B cell (primary cell): ENCODE measurements around the gene TBX15. TPM values are rescaled to one million over a fixed set of nuclear protein-coding genes. Genes with fewer than 3 reads are reported as not detected.

Experiments
- ATAC-seq: fragments of 200-7000 bp; cut with Tn5 transposase; one replicate; pipeline ENCODE4 v1.10.0; 2021; ENCODE audit warnings: low read depth, mild to moderate bottlenecking, moderate number of reproducible peaks, moderate library complexity
- CTCF ChIA-PET: fragments of 350-600 bp; sonication (Branson Sonifier 250); formaldehyde crosslinking; loops from one replicate; lab custom pipeline; 2021; ENCODE audit warnings: antibody characterized with exemption, inconsistent platforms; lab: Charles Lee
- POLR2A ChIA-PET: fragments of 350-600 bp; sonication (Branson Sonifier 250); formaldehyde crosslinking; loops from one replicate; lab custom pipeline; 2021; ENCODE audit warnings: antibody characterized with exemption; lab: Charles Lee
- DNase-seq: peaks from one replicate; pipeline ENCODE4 v3.0.0; 2013
- H2AFZ ChIP-seq: 2 replicates; pipeline ENCODE4 v1.6.1; 2012; ENCODE audit warnings: mild to moderate bottlenecking, low read depth, low read length; ENCODE audit not compliant: insufficient read depth, poor library complexity, severe bottlenecking
- H3K27ac ChIP-seq, 2 donors: 1 replicate in 1 of 2; 2 replicates in 1 of 2; pipeline ENCODE4 v1.5.1; 2012 to 2013; ENCODE audit warnings: low read length in 2 of 2, mild to moderate bottlenecking in 2 of 2, moderate library complexity in 1 of 2
- H3K27me3 ChIP-seq, 4 experiments: fragments of 200-600 bp in 1 of 4; sonication (generic) in 1 of 4; replicated peaks in 1 of 4; 1 replicate in 2 of 4; 2 replicates in 2 of 4; pipeline versions ENCODE4 v1.6.1 to v1.7.0; 2013 to 2016; ENCODE audit warnings: low read length in 3 of 4, mild to moderate bottlenecking in 2 of 4, mixed read lengths in 1 of 4, moderate library complexity in 1 of 4; ENCODE audit not compliant: insufficient read depth in 4 of 4, control insufficient read depth in 3 of 4; ENCODE audit errors: control extremely low read depth in 1 of 4
- H3K36me3 ChIP-seq, 2 experiments: replicated peaks in 1 of 2; 1 replicate in 1 of 2; 2 replicates in 1 of 2; pipeline versions ENCODE4 v1.6.1 to v1.7.1; 2013; ENCODE audit warnings: low read length in 1 of 2; ENCODE audit not compliant: insufficient read depth in 2 of 2, control insufficient read depth in 1 of 2; ENCODE audit errors: control extremely low read depth in 1 of 2, extremely low read depth in 1 of 2
- H3K4me1 ChIP-seq, 2 donors: fragments of 200-600 bp in 1 of 2; sonication (generic) in 1 of 2; 1 replicate in 1 of 2; 2 replicates in 1 of 2; pipeline versions ENCODE4 v1.5.1 to v1.6.1; 2013 to 2017; ENCODE audit warnings: low read length in 2 of 2; ENCODE audit not compliant: control insufficient read depth in 2 of 2, insufficient read depth in 2 of 2
- H3K4me2 ChIP-seq: replicated peaks from 2 replicates; pipeline ENCODE3; 2012; ENCODE audit warnings: mild to moderate bottlenecking, low read depth, low read length; ENCODE audit not compliant: poor library complexity, severe bottlenecking
- H3K4me3 ChIP-seq, 5 experiments: fragments of 200-600 bp in 1 of 5; sonication (generic) in 1 of 5; 1 replicate in 3 of 5; 2 replicates in 2 of 5; pipeline versions ENCODE4 v1.5.1 to v1.7.0; 2011 to 2016; ENCODE audit warnings: low read length in 4 of 5, mild to moderate bottlenecking in 4 of 5, low read depth in 2 of 5, control low read depth in 1 of 5, moderate library complexity in 1 of 5; ENCODE audit not compliant: insufficient read depth in 1 of 5; ENCODE audit errors: control extremely low read depth in 1 of 5, extremely low read depth in 1 of 5
- H3K79me2 ChIP-seq: fragments of 200-600 bp; sonication (generic); one replicate; pipeline ENCODE4 v1.6.0; 2016; ENCODE audit warnings: low read length; ENCODE audit not compliant: control insufficient read depth, insufficient read depth
- H3K9ac ChIP-seq: fragments of 200-600 bp; sonication (generic); 2 replicates; pipeline ENCODE4 v1.6.1; 2017; ENCODE audit warnings: mild to moderate bottlenecking, low read length, moderate library complexity
- H3K9me3 ChIP-seq, 3 donors: one replicate each; pipeline versions ENCODE4 v1.6.1 to v1.7.1; 2013; ENCODE audit warnings: low read length in 2 of 3; ENCODE audit not compliant: control insufficient read depth in 2 of 3, insufficient read depth in 1 of 3; ENCODE audit errors: control extremely low read depth in 1 of 3
- H4K20me1 ChIP-seq: 2 replicates; pipeline ENCODE4 v1.6.0; 2012; ENCODE audit warnings: mild to moderate bottlenecking, low read length; ENCODE audit not compliant: insufficient read depth, control insufficient read depth, poor library complexity, severe bottlenecking
- H3K27ac Mint-ChIP-seq: one replicate; pipeline ENCODE4 v1.8.0; 2021; ENCODE audit warnings: mixed read lengths
- H3K27me3 Mint-ChIP-seq: one replicate; pipeline ENCODE4 v1.8.0; 2021; ENCODE audit warnings: mixed read lengths
- H3K4me1 Mint-ChIP-seq: one replicate; pipeline ENCODE4 v1.8.0; 2021; ENCODE audit warnings: mixed read lengths
- H3K4me3 Mint-ChIP-seq: one replicate; pipeline ENCODE4 v1.8.0; 2021; ENCODE audit warnings: mixed read lengths
- H3K9me3 Mint-ChIP-seq: one replicate; pipeline ENCODE4 v1.8.0; 2022; ENCODE audit warnings: mixed read lengths; ENCODE audit not compliant: insufficient read depth
- EZH2 ChIP-seq: IDR thresholded peaks from 2 replicates; pipeline ENCODE4 v1.6.1; 2012; ENCODE audit warnings: borderline replicate concordance, low read depth, mild to moderate bottlenecking, moderate library complexity, low read length; ENCODE audit not compliant: insufficient read depth, poor library complexity, severe bottlenecking
- WGBS: methylation state at CpG from one replicate; pipeline ENCODE4 v1.1.5; 2013; ENCODE audit warnings: missing lambda C conversion rate; ENCODE audit not compliant: insufficient coverage; 5-methylcytosine and 5-hydroxymethylcytosine counted together
- intact Hi-C: fragments of 100-400 bp; cut with micrococcal nuclease; formaldehyde crosslinking; loops from one replicate; pipeline ENCODE4 v1.10.0; 2022
- polyA plus RNA-seq: library from polyadenylated mRNA; depleted of rRNA; stranded (reverse); fragments of >200 nt; gene quantifications from 2 replicates; pipeline ENCODE4 v1.2.3, GENCODE V29; 2012
- total RNA-seq, 2 donors: library from RNA; stranded (reverse); fragments of 120-200 nt in 1 of 2; gene quantifications; 1 replicate in 1 of 2; 2 replicates in 1 of 2; pipeline versions ENCODE4 v1.2.3 to v1.2.4, GENCODE V29; 2013 to 2022
- TF ChIP-seq, protein P1 (sequence below): fragments of 200-600 bp; IDR thresholded peaks from one replicate; pipeline ENCODE4 v1.8.0; 2022; ENCODE audit warnings: antibody characterized with exemption, mild to moderate bottlenecking

TBX15 gene
- total and polyA plus RNA-seq, 2 donors (not counting 1 experiment from before 2014, with no cell fraction given), result 0.03 to 0.15 TPM

DNA sequence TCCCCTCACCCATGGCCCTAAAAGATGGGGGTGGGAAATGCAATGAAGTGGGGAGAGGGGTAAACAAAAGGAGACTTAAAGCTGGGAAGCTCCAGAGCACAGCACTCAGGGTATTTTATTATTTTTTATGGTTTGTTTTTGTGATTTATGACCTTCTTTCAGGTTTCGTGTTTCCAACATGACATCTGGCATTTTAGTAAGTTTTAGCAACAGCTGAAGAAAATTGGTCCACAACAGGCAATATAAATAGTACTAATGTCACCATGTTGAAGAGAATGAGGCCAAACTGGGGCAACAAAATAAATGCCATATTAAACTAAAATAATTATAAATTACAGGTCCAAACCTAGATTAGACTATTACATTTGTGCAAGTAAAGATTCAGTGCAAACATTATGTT lies 56.3 kb downstream of the TBX15 start:
- POLR2A ChIA-PET, result no interaction called here
- no peak for TF ChIP-seq EZH2
- TF ChIP-seq, protein P1, sequence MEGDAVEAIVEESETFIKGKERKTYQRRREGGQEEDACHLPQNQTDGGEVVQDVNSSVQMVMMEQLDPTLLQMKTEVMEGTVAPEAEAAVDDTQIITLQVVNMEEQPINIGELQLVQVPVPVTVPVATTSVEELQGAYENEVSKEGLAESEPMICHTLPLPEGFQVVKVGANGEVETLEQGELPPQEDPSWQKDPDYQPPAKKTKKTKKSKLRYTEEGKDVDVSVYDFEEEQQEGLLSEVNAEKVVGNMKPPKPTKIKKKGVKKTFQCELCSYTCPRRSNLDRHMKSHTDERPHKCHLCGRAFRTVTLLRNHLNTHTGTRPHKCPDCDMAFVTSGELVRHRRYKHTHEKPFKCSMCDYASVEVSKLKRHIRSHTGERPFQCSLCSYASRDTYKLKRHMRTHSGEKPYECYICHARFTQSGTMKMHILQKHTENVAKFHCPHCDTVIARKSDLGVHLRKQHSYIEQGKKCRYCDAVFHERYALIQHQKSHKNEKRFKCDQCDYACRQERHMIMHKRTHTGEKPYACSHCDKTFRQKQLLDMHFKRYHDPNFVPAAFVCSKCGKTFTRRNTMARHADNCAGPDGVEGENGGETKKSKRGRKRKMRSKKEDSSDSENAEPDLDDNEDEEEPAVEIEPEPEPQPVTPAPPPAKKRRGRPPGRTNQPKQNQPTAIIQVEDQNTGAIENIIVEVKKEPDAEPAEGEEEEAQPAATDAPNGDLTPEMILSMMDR, result no peak
- Mint-ChIP-seq H3K4me1 (peaks cover 2% of the 10 kb centered on the region), H3K27me3 (peaks cover 17% of the 10 kb centered on the region), H3K9me3 (no peaks in the 10 kb centered on the region), H3K4me3 (no peak overlapping the region), H3K27ac (no peak overlapping the region)
- CTCF ChIA-PET, result no interaction called here
- H3K4me1 ChIP-seq, result no peaks in the 10 kb centered on the region
- no peaks in the 10 kb centered on the region for H3K27me3 ChIP-seq
- H3K36me3 ChIP-seq, result no peaks in the 10 kb centered on the region
- no peak overlapping the region for H3K9ac ChIP-seq
- H3K9me3 ChIP-seq, result peaks cover 0 to 4% (median 0%) of the 10 kb centered on the region in 3 donors
- no peak overlapping the region for H2AFZ ChIP-seq
- H4K20me1 ChIP-seq, result no peaks in the 10 kb centered on the region
- intact Hi-C loops, result no loop called here
- WGBS, result no CpG with 5 or more reads among the region's 1 CpG
- H3K27ac ChIP-seq, result no peak overlapping the region
- DNase-seq (no peak), ATAC-seq (no peak)
- no peak overlapping the region for H3K4me3 ChIP-seq
- H3K4me2 ChIP-seq, result no peak overlapping the region
- no peaks in the 10 kb centered on the region for H3K79me2 ChIP-seq

DNA sequence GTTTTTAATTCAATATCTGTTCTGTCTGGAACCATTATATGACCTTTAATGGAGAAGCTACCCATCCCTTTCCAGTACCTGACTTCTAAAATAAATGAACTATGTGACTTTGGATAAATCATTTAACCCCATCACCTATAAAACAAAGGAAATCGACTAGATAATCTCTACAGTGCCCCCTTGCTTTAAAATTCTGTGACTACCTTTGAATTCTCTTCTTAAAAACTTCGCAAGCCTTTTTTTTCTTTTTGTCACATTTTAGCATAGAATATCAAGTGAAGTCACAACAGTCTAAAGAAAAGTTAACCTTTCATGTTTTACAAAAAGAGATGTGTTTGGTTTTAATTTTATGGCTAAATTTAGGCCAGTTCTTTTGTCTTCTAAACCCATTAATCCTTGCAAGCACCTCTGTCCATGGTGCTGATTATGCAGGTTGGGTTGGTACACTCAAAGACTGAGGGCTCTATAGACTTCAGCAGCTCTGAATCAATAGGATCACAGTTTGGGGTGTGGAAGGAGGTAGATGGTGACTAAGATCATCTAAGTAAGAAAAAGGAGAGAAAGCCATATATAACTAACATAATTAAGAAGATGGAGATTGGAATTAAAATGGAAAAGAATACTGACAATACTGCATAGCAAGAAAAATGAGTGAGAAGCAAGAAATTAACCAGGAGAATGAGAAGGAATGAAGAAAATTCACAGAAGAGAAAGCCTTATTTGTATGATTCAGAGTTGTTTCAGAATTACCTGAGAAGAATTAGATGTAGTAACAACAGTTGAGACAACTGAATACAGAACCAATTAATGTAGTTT lies 59.2 kb downstream of the TBX15 start:
- Histone ChIP-seq H2AFZ (no peak overlapping the region), H3K9me3 (peaks cover 0 to 4% (median 0%) of the 10 kb centered on the region in 3 donors), H3K79me2 (no peaks in the 10 kb centered on the region), H3K4me3 (no peak overlapping the region), H3K27me3 (no peaks in the 10 kb centered on the region), H3K27ac (no peak overlapping the region), H3K36me3 (no peaks in the 10 kb centered on the region), H3K4me2 (no peak overlapping the region), H3K9ac (no peak overlapping the region), H3K4me1 (no peaks in the 10 kb centered on the region), H4K20me1 (no peaks in the 10 kb centered on the region)
- intact Hi-C loops, result no loop called here
- WGBS, result 20% methylated on average over 1 of the region's 2 CpGs
- ChIA-PET CTCF (no interaction called here), POLR2A (no interaction called here)
- Mint-ChIP-seq H3K27me3 (peaks cover 17% of the 10 kb centered on the region), H3K4me1 (peaks cover 2% of the 10 kb centered on the region), H3K4me3 (no peak overlapping the region), H3K27ac (no peak overlapping the region), H3K9me3 (no peaks in the 10 kb centered on the region)
- ATAC-seq (no peak), DNase-seq (no peak)
- no peak for TF ChIP-seq EZH2
- TF ChIP-seq, protein P1, result no peak
